AG08395 (cell line): Measurements from ENCODE around the gene TDRKH.
"Not testable (repeated sequence)": the region's sequence is repeated elsewhere in the genome, so short reads cannot be mapped to it uniquely, and the experiment has no call there.

ENCODE experiments used
- DNase-seq: peaks from one replicate; pipeline ENCODE4 v3.0.0; 2012; ENCODE audit warnings: mixed read lengths, low spot score

The TDRKH gene

DNA sequence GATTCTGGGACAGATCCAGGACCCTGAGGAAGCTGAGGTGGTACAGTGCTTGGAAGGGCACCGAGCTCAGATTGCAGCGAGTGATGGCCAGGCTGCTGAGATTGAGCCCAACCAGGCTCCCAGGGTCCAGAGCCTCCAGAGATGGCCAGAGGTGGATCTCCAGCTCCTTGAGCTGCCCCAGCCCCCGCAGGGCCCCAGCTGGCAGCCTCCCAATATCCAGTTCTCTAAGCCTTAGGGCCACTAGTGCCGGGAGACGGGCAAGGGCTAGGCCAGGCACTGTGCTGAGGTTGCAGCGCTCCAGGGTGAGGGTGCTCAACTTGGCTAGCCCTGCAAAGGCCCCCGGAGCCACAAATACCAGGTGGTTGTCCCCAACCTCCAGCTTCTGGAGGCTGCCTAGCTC, 11.5 kb upstream of the TDRKH start:
- no peak for DNase-seq

- no peak for DNase-seq
These were observed 11.1 kb upstream of the TDRKH start for GRCh38 chr1:151801310-151801820.

DNA sequence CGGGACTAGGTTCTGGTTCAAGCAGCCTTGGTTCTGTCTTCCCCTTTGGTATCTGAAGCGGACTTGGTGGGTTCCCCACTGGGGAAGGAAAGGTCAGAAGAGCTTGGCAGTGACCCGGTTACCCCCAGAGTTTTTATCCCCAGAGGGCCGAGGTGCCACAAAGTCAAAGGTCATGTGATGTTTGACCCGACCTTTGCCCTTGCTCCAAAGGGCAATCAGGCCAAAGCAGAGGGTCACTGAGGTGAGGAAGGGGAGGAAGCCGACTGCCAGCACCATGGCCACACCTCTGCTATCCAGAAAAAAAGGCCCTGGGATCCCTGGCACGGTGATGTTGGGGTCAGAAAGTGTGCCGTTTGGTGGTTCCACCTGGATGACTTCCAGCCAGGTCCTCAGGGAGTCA, 10.5 kb upstream of the TDRKH start:
- no peak for DNase-seq

DNA sequence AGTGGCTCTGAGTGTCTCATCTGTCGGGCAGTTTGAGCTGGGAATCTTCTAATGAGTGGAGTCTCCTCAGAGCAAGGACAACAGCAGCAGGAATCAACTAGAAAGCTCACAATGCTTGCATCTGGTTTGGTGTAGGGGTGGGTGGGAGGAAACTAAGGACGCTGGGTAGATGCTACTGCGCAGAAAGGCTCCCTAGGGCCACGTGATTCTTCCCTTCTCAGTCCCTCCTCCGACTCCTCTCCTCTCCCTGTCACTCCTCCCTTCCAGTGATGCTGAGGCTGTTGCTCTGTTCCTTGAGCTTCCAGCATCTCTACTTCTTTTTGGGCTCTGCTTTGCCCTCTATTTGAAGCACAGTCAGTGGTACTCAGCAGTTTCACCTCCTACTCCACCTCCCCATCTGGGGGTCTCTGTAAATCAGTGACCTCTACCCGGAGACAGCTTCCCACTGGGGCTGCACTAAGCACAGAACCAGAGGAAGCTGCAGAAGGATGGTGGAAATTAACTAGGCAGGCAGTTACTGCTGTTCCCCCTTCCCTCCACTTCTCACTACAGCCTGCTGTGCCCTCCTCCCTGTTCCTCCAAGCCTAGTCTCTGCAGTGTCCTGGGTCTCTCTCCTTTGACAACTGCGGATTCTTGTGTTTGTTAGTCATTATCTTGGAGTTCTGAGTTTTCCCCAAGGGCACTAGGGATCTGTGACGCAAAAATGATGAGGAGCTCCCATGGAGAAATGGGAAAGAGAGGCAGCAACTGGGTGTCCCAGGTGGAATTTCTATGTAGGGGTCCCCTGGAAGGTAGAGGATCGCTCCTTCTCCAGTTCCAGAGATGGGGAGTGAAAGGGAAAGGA, 9.1 kb upstream of the TDRKH start:
- DNase-seq = no peak

GRCh38 chr1:151798571-151798970, 8.3 kb upstream of the TDRKH start:
- DNase-seq = no peak

DNA sequence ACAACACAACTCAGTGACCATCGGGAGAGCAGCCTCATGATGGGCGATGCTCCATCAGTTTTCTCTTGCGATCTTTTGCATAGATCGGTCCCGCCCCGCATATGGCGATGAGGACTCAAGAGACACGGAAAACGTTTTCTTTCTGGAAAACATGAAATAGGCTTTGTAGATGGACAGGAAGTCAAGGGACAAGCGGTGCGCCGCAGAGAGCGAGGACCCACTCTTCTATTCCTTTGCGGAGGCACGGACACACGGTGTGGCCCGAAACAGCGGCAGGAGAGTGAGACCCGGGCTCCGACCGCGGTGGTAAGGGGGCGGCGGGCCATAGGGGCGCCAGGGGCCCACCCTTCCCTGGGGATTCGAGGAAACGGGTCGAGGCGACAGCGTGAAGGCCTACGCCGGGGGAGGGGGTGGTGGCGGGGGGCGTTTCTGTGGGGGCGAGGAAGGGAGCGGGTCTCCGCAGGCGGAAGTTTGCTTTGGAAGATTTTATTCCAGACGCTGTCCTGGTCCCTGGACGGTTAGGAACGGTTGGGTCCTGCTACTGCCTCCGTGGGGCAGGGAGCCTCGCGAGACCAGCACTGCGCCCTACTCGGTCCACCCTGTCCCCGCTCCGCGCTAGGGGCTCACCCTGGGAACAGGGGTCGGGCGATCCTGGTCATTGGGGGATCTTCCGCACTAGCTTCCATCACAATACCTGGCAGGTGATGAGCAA, 796 bp upstream of the TDRKH start:
- DNase-seq = peak; percentile 43

DNA sequence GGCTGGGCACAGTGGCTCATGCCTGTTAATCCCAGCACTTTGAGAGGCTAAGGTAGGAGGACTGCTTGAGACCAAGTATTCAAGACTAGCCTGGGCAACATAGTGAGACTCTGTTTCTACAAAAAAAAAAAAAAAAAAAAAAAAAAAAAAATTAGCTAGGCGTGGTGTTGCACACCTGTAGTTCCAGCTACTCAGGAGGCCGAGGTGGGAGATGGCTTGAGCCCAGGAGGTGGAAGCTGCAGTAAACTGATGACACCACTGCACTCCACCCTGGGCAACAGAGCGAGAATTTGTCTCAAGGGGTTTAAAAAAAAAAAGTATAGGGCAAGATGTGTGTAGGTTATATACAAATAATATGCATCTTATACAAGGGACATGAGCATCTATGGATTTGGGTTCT, 2.6 kb downstream of the TDRKH start:
- DNase-seq = no peak

DNA sequence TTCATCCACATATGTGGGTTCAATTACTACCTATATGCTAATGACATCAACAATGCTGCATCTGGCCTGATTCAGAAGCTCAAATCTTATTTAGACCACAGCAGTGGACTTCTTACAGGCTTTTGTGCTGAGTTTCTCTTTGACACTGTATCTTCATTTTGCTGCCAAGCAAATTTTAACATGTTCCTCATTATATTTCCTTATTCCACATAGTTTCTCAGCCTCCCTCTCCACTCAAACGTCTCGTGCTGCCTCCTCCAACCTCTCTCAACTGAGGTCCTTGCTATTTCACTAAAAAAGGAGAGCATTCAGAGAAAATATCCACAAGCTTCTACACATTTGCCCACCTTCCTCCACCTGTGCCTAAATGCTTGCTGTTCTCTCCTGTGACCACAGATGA, 6.5 kb downstream of the TDRKH start:
- no peak for DNase-seq

DNA sequence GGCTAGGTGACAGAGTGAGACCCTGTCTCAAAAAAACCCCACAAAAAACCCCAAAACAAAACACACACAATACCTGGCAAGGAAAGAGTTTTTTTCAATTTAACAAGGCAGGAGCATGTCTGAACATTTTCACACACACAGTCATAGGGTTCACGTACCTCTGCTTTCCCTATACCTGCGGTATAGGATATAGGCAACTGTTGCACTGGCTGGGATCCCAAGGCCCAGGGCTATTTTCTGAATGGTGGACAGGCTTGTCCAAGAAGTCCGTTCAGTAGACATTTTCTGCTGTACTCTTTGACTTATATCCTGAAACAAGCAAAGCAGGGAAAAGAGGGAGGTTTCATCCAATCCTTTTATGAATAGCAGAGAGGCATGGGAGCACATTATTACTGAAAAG, 7.6 kb downstream of the TDRKH start:
- no peak for DNase-seq

DNA sequence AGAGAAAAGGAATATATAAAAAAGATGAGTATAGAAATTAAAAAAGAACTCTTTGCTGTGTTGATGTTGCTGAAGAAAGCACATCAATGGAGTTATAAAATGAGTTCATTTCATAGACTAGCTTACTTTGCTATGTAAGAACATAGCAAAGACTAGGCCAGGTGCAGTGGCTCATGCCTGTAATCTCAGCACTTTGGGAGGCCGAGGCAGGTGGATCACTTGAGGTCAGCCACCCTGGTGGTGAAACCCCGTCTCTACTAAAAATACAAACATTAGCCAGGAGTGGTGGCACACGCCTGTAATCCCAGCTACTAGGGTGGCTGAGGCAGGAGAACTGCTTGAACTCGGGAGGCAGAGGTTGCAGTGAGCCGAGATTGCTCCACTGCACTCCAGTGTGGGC, 8.3 kb downstream of the TDRKH start:
- DNase-seq = not testable (repeated sequence)

DNA sequence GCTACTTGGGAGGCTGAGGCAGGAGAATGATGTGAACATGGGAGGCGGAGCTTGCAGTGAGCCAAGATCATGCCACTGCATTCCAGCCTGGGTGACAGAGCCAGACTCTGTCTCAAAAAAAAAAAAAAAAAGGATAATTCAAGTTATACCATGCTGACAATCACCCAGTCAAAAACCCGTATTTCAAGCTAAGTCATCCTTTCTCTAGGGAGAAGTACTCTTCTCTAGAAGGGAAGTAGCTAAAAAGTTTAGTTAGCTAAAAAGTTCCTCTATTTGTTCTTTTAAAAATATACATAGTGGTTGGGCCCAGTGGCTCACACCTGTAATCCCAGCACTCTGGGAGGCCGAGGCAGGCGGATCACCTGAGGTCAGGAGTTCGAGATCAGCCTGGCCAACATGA, 9.6 kb downstream of the TDRKH start:
- not testable (repeated sequence) for DNase-seq

DNA sequence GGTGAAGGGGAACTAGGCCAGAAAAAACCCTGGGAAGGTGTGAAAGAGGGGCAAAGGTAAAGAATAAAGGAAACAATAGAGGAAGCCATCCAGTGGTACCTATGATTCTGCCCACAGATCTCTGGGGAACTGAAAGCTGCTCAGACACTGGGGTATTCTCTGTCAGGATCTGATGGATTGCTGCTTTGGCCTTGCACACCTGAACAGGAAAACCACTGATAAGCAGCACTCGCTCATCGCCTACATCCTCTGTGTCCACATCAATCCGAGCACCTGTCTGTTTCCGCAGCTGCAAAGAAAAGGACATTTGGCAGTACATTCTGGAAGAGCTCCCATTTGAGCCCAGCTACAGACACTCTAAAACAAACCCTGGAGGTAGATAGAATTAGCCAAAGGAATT, 10.4 kb downstream of the TDRKH start:
- no peak for DNase-seq

GRCh38 chr1:151777317-151777716, 13.0 kb downstream of the TDRKH start:
- no peak for DNase-seq

DNA sequence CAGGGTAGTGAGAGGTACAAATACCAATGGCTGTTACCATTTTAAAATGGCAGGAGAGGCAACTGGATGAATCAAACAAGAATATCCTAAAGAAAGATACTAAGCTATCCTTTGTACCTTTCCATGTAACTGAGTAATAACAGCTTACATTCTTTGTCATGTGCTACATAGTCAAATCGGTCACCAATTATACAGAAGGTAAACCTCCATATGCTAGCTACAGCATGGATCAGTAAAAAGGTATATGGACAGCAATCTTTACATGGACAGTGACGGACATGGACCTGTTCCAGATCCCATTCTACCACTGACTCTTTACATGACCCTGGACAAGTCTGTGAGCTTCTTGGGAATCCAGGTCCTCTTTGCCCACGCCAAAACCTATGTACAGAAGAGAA, 13.6 kb downstream of the TDRKH start:
- DNase-seq = no peak

GRCh38 chr1:151775894-151776664, 14.2 kb downstream of the TDRKH start:
- no peak for DNase-seq

GRCh38 chr1:151774256-151774922, 15.9 kb downstream of the TDRKH start:
- no peak for DNase-seq

DNA sequence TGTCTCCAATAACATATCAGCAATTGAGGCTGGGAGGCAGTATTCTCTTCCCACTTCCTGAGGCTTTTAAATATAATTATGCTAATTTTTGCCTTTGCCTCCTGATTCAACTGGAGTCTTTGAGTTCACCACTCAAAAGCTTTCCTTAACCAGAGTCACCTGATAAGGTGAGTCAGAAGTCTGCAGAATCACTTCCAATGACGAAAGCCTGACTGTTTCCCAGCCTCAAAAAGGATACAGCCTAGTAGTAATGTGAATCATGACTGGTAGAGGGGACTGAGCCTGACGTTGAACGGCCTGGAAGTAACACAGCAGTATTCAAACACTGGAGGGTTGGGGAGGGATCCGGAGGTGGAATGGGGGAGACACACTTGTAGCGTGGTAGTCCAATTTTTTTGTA, 16.6 kb downstream of the TDRKH start:
- peak; percentile 22 for DNase-seq

- DNase-seq = not testable (repeated sequence)
These were observed 21.0 kb downstream of the TDRKH start for GRCh38 chr1:151769270-151769669.

GRCh38 chr1:151768351-151769066, 21.8 kb downstream of the TDRKH start:
- DNase-seq = not testable (repeated sequence)

DNA sequence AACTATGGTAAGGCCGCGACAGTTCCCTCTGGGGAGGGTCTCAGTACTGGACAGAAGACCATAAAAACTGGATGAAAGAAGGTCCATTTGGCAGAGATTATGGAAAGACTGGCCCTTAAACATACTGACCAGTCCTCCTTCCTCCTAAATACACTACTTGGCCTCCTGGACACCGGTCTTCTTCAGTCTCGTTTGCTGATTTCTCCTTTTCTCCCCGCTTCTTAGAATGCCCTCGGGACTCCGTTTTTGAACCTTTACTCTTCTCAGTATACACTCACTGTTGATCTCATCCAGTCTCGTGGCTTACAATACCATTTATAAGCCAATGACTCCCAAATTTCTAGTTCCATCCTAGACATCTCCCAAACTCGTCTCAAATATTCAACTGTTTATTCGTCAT, 26.3 kb downstream of the TDRKH start:
- DNase-seq = peak; percentile 25
